Stimulated activated CD8-positive, alpha-beta memory T cell treated with anti-CD3 and anti-CD28 coated beads, Interleukin-4, amount 100 ng/mL, for 48 hours (primary cell): ENCODE measurements around the gene GPR107.
"Not testable (repeated sequence)": the region's sequence is repeated elsewhere in the genome, so short reads cannot be mapped to it uniquely, and the experiment has no call there.

Experiments used
- DNase-seq: peaks from one replicate; pipeline ENCODE4 v3.0.0-alpha.2; 2020

Gene GPR107

GRCh38 chr9:130053504-130054324, at the start of gene GPR107:
Gene GPR107 (plus strand): TSS chr9:130053906. CDS start chr9:130053933, 27 bp downstream.
- DNase-seq = peak; percentile 87

GRCh38 chr9:130003943-130004552, 49.7 kb upstream of the GPR107 start:
- DNase-seq = no peak

DNA sequence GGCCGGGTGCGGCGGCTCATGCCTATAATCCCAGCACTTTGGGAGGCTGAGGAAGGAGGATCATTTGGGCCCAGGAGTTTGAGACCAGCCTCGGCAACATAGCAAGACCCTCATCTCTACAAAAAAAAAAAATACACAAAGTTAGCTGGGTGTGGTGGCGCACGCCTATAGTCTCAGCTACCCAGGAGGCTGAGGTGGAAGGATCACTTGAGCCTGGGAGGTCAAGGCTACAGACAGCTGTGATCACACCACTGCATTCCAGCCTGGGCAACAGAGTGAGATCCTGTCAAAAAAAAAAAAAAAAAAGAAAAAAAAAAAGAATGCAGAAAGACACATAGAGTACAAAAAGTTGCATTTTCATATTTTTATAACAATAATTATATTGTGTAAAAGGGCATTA, 46.8 kb upstream of the GPR107 start:
- peak; percentile 19 for DNase-seq

DNA sequence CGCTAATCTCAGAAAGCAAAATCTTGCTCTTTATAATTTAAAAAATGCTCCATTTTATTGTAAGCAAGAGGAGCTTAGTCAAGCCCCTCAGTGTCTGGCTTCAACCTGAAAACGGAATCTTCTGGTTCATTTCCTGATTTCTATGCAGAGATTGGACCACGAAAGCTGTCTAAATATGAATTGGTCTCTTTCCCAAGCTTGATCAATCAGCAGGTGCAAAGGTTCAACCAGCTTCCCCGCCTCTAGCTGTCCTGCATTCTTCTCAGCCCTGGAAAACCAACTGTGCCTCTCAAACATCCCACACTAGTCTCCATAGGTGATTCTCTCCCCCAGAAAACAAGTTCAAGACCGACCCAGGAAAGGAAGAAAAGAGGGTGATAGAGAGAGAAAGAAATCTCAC, 45.2 kb upstream of the GPR107 start:
- DNase-seq = peak; percentile 19

DNA sequence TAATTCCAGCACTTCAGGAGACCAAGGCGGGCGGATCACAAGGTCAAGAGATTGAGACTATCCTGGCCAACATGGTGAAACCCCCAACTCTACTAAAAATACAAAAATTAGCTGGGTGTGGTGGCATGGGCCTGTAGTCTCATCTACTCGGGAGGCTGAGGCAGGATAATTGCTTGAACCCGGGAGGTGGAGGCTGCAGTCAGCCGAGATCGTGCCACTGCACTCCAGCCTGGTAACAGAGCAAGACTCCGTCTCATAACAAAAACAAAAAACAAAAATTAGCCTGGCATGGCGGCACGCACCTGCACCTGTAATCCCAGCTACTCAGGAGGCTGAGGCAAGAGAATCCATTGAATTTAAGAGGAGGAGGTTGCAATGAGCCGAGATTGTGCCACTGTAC, 44.2 kb upstream of the GPR107 start:
- peak; percentile 28 for DNase-seq

DNA sequence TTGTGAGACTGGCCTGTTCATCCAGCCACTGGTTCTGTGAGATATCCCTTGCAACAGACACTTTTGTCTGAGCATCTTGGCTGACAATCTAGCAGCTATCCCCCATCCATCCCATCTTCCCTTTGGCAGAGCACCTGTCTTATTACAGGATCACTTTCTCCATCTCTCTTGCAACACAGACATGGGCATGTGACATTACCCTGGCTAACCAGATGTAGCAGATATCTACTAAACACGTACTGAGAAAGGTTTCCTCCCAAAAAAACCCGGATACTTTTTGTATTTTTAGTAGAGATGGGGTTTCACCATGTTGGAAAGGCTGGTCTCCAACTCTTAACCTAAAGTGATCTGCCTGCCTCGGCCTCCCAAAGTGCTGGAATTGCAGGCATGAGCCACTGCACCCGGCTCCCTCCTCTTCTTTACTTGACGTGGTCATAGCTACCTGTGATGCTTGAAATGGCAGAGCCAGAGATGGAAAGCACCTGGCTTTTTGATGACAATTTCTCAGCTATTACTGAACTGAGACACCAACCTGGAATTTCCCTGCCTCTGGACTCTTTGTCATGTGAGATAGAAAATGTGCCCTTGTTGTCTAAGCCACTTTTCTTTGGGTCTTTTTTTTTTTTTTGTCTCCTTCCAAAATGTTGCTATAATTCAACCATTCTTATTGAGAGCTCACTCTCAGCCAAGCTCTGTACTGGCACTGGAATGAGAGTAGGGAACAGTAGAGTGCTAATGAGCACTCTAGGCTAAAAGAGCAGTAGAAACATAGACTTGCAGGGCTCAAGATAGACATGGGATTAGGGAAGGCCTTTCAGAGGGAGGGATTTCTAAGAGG, 43.3 kb upstream of the GPR107 start:
- peak; percentile 50 for DNase-seq

- DNase-seq = no peak
These were observed 40.4 kb upstream of the GPR107 start for GRCh38 chr9:130013326-130013725.

DNA sequence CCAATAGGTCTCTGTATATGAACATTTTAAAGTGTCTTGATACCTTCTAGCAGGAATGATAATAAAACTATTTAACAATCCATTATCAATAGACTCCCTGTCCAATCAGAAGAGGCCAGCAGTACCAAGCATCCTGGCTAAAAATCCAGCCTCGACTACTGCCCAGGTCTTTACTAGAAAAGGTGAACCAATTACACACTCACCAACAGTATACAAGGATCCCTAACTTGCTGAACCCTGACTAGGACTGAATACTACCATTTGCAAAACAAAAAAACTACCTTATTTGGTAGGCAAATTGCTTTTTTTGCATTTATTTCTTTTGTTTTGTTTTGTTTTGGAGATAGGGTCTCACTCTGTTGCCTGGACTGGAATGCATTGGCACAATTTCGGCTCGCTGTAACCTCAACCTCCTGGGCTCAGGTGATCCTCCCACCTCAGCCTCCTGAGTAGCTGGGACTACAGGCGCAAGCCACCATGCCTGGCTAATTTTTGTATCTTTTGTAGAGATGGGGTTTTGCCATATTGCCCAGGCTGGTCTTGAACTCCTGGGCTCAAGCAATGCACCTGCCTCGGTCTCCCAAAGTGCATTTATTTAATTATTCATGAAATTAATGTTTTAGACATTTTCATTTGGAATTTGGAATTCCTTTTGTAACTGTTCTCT, 38.2 kb upstream of the GPR107 start:
- no peak for DNase-seq

GRCh38 chr9:130017076-130017475, 36.6 kb upstream of the GPR107 start:
- no peak for DNase-seq

DNA sequence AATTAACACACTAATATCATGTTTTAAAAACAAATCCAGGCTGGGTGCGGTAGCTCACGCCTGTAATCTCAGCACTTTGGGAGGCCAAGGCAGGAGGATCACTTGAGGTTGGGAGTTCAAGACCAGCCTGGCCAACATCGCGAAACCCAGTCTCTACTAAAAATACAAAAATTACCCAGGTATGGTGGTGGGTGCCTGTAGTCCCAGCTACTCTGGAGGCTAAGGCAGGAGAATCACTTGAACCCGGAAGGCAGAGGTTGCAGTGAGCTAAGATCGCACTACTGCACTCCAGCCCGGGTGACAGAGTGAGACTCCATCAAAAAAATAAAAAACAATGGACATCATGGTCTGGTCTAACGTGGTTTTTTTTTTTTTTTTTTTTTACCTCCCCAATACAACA, 36.2 kb upstream of the GPR107 start:
- not testable (repeated sequence) for DNase-seq

- DNase-seq = no peak
These were observed 35.4 kb upstream of the GPR107 start for GRCh38 chr9:130018265-130018664.

DNA sequence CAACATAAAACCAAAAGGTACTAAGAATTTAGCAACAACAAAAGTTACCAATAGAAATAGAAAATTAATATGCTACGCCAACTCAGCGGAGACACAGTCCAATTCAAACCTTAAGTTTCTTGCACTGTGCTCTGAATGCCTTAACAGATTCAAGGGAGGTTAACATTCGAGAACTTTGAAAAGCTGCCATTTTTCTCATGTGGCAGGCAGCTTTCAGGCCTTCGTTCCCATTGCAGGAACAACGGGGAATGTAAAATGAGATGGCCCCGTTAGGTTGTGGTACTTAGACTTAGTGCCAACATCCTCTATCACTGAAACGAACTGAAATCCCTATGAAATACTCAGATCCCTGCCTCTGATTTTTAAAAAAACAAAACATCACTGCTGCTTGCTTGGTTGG, 33.1 kb upstream of the GPR107 start:
- DNase-seq = no peak

GRCh38 chr9:130021123-130021522, 32.6 kb upstream of the GPR107 start:
- no peak for DNase-seq

- not testable (repeated sequence) for DNase-seq
These were observed 31.9 kb upstream of the GPR107 start for GRCh38 chr9:130021842-130022241.

GRCh38 chr9:130022566-130023143, 31.1 kb upstream of the GPR107 start:
- no peak for DNase-seq

GRCh38 chr9:130023144-130023787, 30.4 kb upstream of the GPR107 start:
- DNase-seq = no peak

- no peak for DNase-seq
These were observed 29.6 kb upstream of the GPR107 start for GRCh38 chr9:130023994-130024596.

DNA sequence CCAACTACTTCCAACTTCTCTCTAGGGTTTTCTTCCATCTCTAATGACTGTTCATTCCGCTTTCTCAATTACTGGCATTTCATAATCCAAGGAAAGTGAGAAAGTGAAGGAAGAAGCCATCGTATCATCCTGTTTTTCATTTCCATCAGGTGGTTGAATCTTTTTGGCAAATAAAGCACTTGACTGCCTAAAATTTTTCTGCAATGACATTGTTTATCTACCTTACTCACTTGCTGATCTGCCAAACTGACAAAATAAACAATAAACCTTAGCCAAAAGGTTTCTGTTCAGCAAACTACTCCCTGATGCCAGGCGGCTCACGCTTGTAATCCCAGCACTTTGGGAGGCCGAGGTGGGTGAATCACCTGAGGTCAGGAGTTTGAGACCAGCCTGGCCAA, 29.1 kb upstream of the GPR107 start:
- no peak for DNase-seq

- DNase-seq = peak; percentile 27
These were observed 26.9 kb upstream of the GPR107 start for GRCh38 chr9:130026583-130027340.

- DNase-seq = no peak
These were observed 26.0 kb upstream of the GPR107 start for GRCh38 chr9:130027533-130028365.
